Panc1 (cell line): ENCODE measurements around the gene P2RX2.

Experiments
- POLR2AphosphoS5 ChIP-seq: IDR thresholded peaks from 2 replicates; pipeline ENCODE4 v1.6.1; 2012; ENCODE audit warnings: mild to moderate bottlenecking, low read depth, low read length, moderate library complexity
- TF ChIP-seq, protein P1 (sequence below): fragments of 450-650 bp; IDR thresholded peaks from 2 replicates; pipeline ENCODE4 v1.5.1; 2017; ENCODE audit warnings: mild to moderate bottlenecking
- TF ChIP-seq, protein P2 (sequence below), 2 experiments: IDR thresholded peaks; 2 replicates each; pipeline ENCODE4 v1.6.1; 2011 to 2012; ENCODE audit warnings: low read depth in 2 of 2, control low read depth in 1 of 2, low read length in 1 of 2, mild to moderate bottlenecking in 1 of 2, moderate library complexity in 1 of 2; ENCODE audit not compliant: insufficient read depth in 1 of 2

DNA sequence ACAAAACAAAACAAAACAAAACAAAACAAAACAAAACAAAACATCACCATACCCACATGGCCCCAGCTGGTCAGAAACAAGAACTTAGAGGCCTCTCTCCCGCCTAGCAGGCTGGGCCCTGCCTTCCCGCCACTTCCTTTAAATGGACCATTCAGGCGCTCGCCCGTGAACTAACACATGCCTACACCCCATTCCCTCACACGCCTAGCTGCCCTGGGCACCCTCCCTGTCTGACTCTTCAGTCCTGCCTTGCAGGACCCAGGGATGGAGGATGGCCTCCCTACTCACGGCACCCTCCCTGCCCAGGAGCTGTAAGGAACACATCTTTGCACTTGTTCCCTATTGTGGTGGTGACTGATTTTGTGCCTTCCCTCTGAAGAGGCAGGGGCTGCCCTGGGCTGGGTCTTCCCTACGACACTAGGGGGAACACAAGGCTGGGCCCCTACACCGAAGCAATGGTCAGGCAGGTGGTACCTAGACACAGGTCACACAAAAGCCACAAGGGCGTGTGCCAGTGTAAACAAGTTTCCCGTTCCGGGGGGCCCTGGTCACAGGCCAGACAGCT is 21.5 kb downstream of the P2RX2 start:
- TF ChIP-seq, protein P1, sequence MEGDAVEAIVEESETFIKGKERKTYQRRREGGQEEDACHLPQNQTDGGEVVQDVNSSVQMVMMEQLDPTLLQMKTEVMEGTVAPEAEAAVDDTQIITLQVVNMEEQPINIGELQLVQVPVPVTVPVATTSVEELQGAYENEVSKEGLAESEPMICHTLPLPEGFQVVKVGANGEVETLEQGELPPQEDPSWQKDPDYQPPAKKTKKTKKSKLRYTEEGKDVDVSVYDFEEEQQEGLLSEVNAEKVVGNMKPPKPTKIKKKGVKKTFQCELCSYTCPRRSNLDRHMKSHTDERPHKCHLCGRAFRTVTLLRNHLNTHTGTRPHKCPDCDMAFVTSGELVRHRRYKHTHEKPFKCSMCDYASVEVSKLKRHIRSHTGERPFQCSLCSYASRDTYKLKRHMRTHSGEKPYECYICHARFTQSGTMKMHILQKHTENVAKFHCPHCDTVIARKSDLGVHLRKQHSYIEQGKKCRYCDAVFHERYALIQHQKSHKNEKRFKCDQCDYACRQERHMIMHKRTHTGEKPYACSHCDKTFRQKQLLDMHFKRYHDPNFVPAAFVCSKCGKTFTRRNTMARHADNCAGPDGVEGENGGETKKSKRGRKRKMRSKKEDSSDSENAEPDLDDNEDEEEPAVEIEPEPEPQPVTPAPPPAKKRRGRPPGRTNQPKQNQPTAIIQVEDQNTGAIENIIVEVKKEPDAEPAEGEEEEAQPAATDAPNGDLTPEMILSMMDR = no peak
- TF ChIP-seq, protein P2, sequence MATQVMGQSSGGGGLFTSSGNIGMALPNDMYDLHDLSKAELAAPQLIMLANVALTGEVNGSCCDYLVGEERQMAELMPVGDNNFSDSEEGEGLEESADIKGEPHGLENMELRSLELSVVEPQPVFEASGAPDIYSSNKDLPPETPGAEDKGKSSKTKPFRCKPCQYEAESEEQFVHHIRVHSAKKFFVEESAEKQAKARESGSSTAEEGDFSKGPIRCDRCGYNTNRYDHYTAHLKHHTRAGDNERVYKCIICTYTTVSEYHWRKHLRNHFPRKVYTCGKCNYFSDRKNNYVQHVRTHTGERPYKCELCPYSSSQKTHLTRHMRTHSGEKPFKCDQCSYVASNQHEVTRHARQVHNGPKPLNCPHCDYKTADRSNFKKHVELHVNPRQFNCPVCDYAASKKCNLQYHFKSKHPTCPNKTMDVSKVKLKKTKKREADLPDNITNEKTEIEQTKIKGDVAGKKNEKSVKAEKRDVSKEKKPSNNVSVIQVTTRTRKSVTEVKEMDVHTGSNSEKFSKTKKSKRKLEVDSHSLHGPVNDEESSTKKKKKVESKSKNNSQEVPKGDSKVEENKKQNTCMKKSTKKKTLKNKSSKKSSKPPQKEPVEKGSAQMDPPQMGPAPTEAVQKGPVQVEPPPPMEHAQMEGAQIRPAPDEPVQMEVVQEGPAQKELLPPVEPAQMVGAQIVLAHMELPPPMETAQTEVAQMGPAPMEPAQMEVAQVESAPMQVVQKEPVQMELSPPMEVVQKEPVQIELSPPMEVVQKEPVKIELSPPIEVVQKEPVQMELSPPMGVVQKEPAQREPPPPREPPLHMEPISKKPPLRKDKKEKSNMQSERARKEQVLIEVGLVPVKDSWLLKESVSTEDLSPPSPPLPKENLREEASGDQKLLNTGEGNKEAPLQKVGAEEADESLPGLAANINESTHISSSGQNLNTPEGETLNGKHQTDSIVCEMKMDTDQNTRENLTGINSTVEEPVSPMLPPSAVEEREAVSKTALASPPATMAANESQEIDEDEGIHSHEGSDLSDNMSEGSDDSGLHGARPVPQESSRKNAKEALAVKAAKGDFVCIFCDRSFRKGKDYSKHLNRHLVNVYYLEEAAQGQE (IDR thresholded peaks at IDR 0.05; ENCODE audit: insufficient read depth in 1 of 2, low read depth in 2 of 2, low read length in 1 of 2) = no peak
- TF ChIP-seq POLR2AphosphoS5 = no peak
